ENCODE measurements around the gene NDUFA9. TPM values are rescaled to one million over a fixed set of nuclear protein-coding genes. Genes with fewer than 3 reads are reported as not detected.
A peak's percentile ranks its signal among the peaks of the same experiment; 100 is the strongest.

The NDUFA9 gene
- total and polyA plus RNA-seq, 2 of the 13 experiments (the other 11 are each of a cell fraction or from before 2014, with no cell fraction given), result 68.0 to 150 TPM

DNA sequence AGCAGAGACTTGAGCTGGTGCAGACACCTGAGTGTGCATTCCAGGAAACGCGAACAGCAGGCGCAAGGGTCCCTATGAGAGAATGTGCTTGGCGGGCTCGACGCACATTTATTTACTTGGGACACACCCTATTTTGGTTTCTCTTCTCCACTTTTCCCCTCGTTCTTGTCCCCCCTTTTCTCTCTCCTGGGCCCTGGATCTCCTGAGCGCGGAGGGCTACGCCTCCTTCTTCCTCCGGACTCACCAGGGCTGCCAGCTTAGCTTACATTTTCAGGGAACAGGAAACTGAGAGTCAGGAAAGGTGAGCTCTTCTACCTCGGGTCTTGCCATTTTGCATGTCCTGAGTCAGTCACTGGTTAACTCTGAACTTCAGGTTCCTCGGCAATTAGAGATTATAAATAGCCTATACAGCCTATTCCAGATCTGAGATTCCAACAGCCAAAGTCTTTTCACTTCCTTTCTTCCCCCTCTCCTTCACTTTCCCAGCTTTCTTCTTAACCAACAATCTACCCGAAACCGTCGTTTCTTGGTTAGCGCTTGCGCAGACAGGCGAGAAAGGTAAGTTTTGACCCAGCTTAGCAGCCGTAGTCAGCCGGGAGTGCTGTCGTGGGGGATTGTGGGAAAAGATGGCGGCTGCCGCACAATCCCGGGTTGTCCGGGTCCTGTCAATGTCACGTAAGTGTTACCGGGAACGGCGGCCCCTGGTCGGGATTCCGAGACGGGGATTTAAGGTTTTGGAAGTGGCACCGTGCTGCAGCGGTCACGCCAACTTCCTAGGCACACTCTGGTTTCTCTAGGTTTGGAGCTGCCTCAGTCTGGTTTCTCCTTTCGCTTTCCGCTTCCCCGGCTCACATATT is at the start of gene NDUFA9, which contains the start of gene AKAP3 (continued):
- TF ChIP-seq ZBTB40 (IDR thresholded peaks at IDR 0.05) (no peak), ZBTB40 (CRISPR knock-in tag; IDR thresholded peaks at IDR 0.05) (peak; percentile 44; the same call in 1 of the 2 replicates), ONECUT2 (CRISPR knock-in tag; IDR thresholded peaks at IDR 0.05) (no peak), FOXA1 (IDR thresholded peaks at IDR 0.05) (no peak), FOXA1 (CRISPR knock-in tag; IDR thresholded peaks at IDR 0.05) (no peak), ZKSCAN5 (CRISPR knock-in tag; IDR thresholded peaks at IDR 0.05) (no peak), ZNF562 (CRISPR knock-in tag; IDR thresholded peaks at IDR 0.05; ENCODE audit: borderline replicate concordance) (no peak), ZNF883 (CRISPR knock-in tag; IDR thresholded peaks at IDR 0.05; ENCODE audit: not compliant biosample characterization) (no peak), FOSL2 (CRISPR knock-in tag; IDR thresholded peaks at IDR 0.05) (peak; percentile 28; the same call in 1 of the 2 replicates), ZNF329 (CRISPR knock-in tag; IDR thresholded peaks at IDR 0.05; ENCODE audit: low read depth) (no peak), NKX3-1 (CRISPR knock-in tag; IDR thresholded peaks at IDR 0.05) (no peak), ZNF160 (CRISPR knock-in tag; IDR thresholded peaks at IDR 0.05) (peak; percentile 73; the same call in 1 of the 2 replicates), ZMYM3 (CRISPR knock-in tag; IDR thresholded peaks at IDR 0.05) (peak; percentile 23; the same call in 1 of the 2 replicates), ZNF543 (CRISPR knock-in tag; IDR thresholded peaks at IDR 0.05) (0 out of 2 replicates have a peak, but pooled peaks have one; percentile 76)
- TF ChIP-seq, protein P1, sequence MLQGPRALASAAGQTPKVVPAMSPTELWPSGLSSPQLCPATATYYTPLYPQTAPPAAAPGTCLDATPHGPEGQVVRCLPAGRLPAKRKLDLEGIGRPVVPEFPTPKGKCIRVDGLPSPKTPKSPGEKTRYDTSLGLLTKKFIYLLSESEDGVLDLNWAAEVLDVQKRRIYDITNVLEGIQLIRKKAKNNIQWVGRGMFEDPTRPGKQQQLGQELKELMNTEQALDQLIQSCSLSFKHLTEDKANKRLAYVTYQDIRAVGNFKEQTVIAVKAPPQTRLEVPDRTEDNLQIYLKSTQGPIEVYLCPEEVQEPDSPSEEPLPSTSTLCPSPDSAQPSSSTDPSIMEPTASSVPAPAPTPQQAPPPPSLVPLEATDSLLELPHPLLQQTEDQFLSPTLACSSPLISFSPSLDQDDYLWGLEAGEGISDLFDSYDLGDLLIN (CRISPR knock-in tag; IDR thresholded peaks at IDR 0.05; ENCODE audit: borderline replicate concordance), result no peak
- TF ChIP-seq, protein P2, sequence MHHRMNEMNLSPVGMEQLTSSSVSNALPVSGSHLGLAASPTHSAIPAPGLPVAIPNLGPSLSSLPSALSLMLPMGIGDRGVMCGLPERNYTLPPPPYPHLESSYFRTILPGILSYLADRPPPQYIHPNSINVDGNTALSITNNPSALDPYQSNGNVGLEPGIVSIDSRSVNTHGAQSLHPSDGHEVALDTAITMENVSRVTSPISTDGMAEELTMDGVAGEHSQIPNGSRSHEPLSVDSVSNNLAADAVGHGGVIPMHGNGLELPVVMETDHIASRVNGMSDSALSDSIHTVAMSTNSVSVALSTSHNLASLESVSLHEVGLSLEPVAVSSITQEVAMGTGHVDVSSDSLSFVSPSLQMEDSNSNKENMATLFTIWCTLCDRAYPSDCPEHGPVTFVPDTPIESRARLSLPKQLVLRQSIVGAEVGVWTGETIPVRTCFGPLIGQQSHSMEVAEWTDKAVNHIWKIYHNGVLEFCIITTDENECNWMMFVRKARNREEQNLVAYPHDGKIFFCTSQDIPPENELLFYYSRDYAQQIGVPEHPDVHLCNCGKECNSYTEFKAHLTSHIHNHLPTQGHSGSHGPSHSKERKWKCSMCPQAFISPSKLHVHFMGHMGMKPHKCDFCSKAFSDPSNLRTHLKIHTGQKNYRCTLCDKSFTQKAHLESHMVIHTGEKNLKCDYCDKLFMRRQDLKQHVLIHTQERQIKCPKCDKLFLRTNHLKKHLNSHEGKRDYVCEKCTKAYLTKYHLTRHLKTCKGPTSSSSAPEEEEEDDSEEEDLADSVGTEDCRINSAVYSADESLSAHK (CRISPR knock-in tag; IDR thresholded peaks at IDR 0.05; ENCODE audit: borderline replicate concordance), result no peak
